Panc1 (cell line): ENCODE data around the gene GID4.

Experiments used
- POLR2AphosphoS5 ChIP-seq: IDR thresholded peaks from 2 replicates; pipeline ENCODE4 v1.6.1; 2012; ENCODE audit warnings: mild to moderate bottlenecking, low read depth, low read length, moderate library complexity
- SIN3A ChIP-seq: IDR thresholded peaks from 2 replicates; pipeline ENCODE4 v1.6.1; 2012; ENCODE audit warnings: low read depth, mild to moderate bottlenecking, low read length, moderate library complexity, borderline replicate concordance; ENCODE audit not compliant: insufficient read depth
- TCF7L2 ChIP-seq: IDR thresholded peaks from 2 replicates; pipeline ENCODE4 v1.6.1; 2011; ENCODE audit warnings: mild to moderate bottlenecking, low read depth, low read length, inconsistent platforms
- TF ChIP-seq, protein P1 (sequence below): fragments of 450-650 bp; IDR thresholded peaks from 2 replicates; pipeline ENCODE4 v1.5.1; 2017; ENCODE audit warnings: mild to moderate bottlenecking
- TF ChIP-seq, protein P2 (sequence below), 2 experiments: IDR thresholded peaks; 2 replicates each; pipeline ENCODE4 v1.6.1; 2011 to 2012; ENCODE audit warnings: low read depth in 2 of 2, control low read depth in 1 of 2, low read length in 1 of 2, mild to moderate bottlenecking in 1 of 2, moderate library complexity in 1 of 2; ENCODE audit not compliant: insufficient read depth in 1 of 2

DNA sequence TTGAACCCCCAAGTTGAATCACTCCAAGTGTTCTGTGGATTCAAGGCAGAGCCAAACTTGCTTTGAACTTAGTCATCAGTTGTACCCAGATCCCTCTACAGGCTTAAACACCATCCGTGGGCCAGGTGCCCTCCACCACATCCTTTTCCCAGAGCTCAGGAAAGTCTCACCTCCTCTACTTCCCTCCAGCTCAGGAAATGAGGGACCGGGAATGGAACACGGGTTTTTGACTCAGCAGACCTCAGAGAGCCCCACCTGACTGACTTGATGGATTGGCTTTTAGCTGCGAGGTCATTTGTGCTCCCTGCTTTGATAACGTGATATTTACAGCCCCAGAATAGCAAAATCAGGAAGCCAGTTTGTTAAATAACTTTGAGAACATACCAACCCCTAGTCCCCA lies 20.1 kb downstream of the GID4 start:
- TF ChIP-seq, protein P1, sequence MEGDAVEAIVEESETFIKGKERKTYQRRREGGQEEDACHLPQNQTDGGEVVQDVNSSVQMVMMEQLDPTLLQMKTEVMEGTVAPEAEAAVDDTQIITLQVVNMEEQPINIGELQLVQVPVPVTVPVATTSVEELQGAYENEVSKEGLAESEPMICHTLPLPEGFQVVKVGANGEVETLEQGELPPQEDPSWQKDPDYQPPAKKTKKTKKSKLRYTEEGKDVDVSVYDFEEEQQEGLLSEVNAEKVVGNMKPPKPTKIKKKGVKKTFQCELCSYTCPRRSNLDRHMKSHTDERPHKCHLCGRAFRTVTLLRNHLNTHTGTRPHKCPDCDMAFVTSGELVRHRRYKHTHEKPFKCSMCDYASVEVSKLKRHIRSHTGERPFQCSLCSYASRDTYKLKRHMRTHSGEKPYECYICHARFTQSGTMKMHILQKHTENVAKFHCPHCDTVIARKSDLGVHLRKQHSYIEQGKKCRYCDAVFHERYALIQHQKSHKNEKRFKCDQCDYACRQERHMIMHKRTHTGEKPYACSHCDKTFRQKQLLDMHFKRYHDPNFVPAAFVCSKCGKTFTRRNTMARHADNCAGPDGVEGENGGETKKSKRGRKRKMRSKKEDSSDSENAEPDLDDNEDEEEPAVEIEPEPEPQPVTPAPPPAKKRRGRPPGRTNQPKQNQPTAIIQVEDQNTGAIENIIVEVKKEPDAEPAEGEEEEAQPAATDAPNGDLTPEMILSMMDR: no peak
- TF ChIP-seq SIN3A (no peak), POLR2AphosphoS5 (no peak), TCF7L2 (no peak)
- TF ChIP-seq, protein P2, sequence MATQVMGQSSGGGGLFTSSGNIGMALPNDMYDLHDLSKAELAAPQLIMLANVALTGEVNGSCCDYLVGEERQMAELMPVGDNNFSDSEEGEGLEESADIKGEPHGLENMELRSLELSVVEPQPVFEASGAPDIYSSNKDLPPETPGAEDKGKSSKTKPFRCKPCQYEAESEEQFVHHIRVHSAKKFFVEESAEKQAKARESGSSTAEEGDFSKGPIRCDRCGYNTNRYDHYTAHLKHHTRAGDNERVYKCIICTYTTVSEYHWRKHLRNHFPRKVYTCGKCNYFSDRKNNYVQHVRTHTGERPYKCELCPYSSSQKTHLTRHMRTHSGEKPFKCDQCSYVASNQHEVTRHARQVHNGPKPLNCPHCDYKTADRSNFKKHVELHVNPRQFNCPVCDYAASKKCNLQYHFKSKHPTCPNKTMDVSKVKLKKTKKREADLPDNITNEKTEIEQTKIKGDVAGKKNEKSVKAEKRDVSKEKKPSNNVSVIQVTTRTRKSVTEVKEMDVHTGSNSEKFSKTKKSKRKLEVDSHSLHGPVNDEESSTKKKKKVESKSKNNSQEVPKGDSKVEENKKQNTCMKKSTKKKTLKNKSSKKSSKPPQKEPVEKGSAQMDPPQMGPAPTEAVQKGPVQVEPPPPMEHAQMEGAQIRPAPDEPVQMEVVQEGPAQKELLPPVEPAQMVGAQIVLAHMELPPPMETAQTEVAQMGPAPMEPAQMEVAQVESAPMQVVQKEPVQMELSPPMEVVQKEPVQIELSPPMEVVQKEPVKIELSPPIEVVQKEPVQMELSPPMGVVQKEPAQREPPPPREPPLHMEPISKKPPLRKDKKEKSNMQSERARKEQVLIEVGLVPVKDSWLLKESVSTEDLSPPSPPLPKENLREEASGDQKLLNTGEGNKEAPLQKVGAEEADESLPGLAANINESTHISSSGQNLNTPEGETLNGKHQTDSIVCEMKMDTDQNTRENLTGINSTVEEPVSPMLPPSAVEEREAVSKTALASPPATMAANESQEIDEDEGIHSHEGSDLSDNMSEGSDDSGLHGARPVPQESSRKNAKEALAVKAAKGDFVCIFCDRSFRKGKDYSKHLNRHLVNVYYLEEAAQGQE (IDR thresholded peaks at IDR 0.05; ENCODE audit: insufficient read depth in 1 of 2, low read depth in 2 of 2, low read length in 1 of 2): no peak
